Calu3 (cell line): ENCODE data around the gene ZNF768. TPM values are rescaled to one million over a fixed set of nuclear protein-coding genes. Genes with fewer than 3 reads are reported as not detected.

Experiments used
- BruUV-seq: library from RNA; stranded (reverse); fragments of 400-500 nt; replicated peaks from 2 replicates; lab custom pipeline; 2021; lab: Mats Ljungman, UMichigan
- CTCF ChIA-PET: fragments of 300-600 bp; sonication (Branson Sonifier 250); formaldehyde crosslinking; loops from one replicate; lab custom pipeline; 2022; ENCODE audit warnings: antibody characterized with exemption; lab: Charles Lee
- DNase-seq: peaks from one replicate; pipeline ENCODE4 v3.0.0; 2022
- H3K27ac Mint-ChIP-seq: one replicate; pipeline ENCODE4 v1.8.0; 2022; ENCODE audit warnings: mixed read lengths; ENCODE audit not compliant: unreplicated experiment
- H3K27me3 Mint-ChIP-seq: one replicate; pipeline ENCODE4 v1.8.0; 2022; ENCODE audit warnings: mixed read lengths; ENCODE audit not compliant: unreplicated experiment
- H3K36me3 Mint-ChIP-seq: one replicate; pipeline ENCODE4 v1.8.0; 2022; ENCODE audit warnings: mild to moderate bottlenecking, moderate library complexity, mixed read lengths; ENCODE audit not compliant: insufficient read depth, unreplicated experiment
- H3K4me1 Mint-ChIP-seq: one replicate; pipeline ENCODE4 v1.8.0; 2022; ENCODE audit warnings: mild to moderate bottlenecking, low read depth, mixed read lengths; ENCODE audit not compliant: unreplicated experiment
- H3K4me3 Mint-ChIP-seq: one replicate; pipeline ENCODE4 v1.8.0; 2022; ENCODE audit warnings: mild to moderate bottlenecking, low read depth, moderate library complexity, mixed read lengths; ENCODE audit not compliant: unreplicated experiment
- H3K9me3 Mint-ChIP-seq: one replicate; pipeline ENCODE4 v1.8.0; 2022; ENCODE audit warnings: low read depth, mixed read lengths; ENCODE audit not compliant: unreplicated experiment
- CTCF ChIP-seq: fragments of 200-600 bp; IDR thresholded peaks from one replicate; pipeline ENCODE4 v1.8.0; 2022; ENCODE audit warnings: antibody characterized with exemption; ENCODE audit not compliant: unreplicated experiment
- intact Hi-C: fragments of 100-400 bp; cut with micrococcal nuclease; formaldehyde crosslinking; loops from one replicate; pipeline ENCODE4 v1.10.0; 2022; ENCODE audit not compliant: unreplicated experiment
- total RNA-seq: library from RNA; stranded (reverse); gene quantifications from 2 replicates; pipeline ENCODE4 v1.2.3, GENCODE V29; 2022

ZNF768 gene
- total RNA-seq, 1 experiment from 2014 or later: 40.8 TPM

DNA sequence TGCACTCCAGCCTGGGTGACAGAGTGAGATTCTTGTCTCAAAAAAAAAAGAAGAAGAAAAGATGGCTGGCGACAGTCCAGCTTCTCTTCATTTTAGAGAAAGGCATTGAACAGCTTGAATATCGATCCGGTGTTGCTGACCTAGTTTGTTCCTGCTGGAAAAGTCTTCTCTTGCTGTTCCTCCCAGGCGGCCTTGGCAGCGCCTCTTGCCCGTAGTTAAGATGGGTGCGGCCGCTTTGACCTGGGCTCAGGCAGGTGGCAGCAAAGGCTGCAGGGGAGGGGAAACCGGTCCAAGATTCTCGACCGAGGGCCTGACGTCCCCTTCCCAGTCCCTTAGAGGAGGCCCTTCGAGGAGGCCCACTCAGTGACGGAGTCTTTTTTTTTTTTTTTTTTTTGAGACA is 35.7 kb upstream of the ZNF768 start:
- no TSS peak for BruUV-seq
- Mint-ChIP-seq H3K4me3 (peak overlapping the region; percentile 89), H3K9me3 (no peaks in the 10 kb centered on the region), H3K27me3 (peaks cover 11% of the 10 kb centered on the region), H3K36me3 (peaks cover 34% of the 10 kb centered on the region), H3K27ac (peak overlapping the region; percentile 79), H3K4me1 (peaks cover 30% of the 10 kb centered on the region)
- intact Hi-C loops: no loop called here
- peak; percentile 65 for DNase-seq
- no peak for TF ChIP-seq CTCF
- CTCF ChIA-PET: interaction anchor here (1.0 to 2.1 kb wide), 4 partner anchors 9 to 153 kb away, joined by 3 to 12 read pairs (median 7); partner anchors contain the start of genes DCTPP1 and ZNF688

DNA sequence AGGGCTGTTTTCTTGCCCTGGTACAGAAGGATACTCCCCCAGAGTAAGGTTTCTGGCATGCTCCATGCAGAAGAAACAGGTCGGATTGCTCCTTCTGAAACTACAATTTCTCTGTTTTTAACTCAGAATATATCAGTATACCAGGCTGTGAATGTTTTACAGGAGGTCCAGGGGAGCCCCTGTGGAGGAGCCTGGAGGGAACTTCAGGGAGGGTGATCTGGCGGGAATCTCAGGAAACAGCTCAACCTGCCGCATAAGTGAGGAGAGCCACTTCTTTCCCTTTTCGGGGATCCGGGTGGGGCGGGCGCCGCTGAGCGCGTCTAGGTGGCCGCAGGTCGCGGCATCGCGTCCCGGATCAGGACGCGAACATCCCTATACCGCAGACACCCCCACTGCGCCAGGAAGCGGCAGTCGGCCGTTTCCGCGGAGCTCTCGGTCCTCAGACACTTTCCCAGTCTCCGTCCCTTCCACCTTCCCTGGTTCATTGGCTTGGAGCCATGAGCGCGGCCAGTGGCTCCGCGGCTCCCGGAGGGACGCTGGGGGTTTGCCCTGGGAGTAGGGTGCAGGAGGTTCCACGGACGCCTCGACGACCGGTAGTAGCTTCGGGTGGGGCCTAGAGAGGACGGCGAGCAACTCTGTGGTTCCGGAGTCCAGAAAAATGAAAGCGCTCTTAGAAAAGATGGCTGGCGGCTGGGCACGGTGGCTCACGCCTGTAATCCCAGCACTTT is 34.9 kb upstream of the ZNF768 start:
- H3K9me3 Mint-ChIP-seq: no peaks in the 10 kb centered on the region
- no peak for TF ChIP-seq CTCF
- H3K4me1 Mint-ChIP-seq: peaks cover 22% of the 10 kb centered on the region
- no TSS peak for BruUV-seq
- H3K27ac Mint-ChIP-seq: peak overlapping the region; percentile 79
- intact Hi-C loops: no loop called here
- peak overlapping the region; percentile 89 for H3K4me3 Mint-ChIP-seq
- DNase-seq: peak; percentile 59
- peaks cover 7% of the 10 kb centered on the region for H3K27me3 Mint-ChIP-seq
- CTCF ChIA-PET: interaction anchor here (0.6 to 2.1 kb wide), 6 partner anchors 10 to 152 kb away, joined by 3 to 12 read pairs (median 3); partner anchors contain the start of genes DCTPP1 and ZNF688
- H3K36me3 Mint-ChIP-seq: peaks cover 40% of the 10 kb centered on the region

DNA sequence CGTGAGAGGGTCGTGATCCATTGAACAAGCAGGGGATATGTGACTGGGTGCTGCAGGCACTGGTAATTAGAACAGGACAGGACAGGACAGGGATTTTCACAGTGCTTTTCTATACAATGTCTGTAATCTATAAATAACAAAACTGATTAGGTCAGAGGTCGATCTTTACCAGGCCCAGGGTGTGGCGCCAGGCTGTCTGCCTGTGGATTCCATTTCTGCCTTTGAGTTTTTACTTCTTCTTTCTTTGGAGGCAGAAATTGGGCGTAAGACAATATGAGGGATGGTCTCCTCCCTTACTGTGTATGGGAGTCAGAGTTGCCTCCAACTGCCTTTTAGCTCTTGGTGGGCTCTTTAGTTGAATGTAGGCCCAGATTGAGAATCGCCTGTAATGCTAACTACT is 33.3 kb upstream of the ZNF768 start:
- H3K4me1 Mint-ChIP-seq: peaks cover 20% of the 10 kb centered on the region
- no peak for TF ChIP-seq CTCF
- intact Hi-C loops: no loop called here
- CTCF ChIA-PET: interaction anchor here (1.9 kb wide), 1 partner anchor 18 kb away, joined by 7 read pairs; no protein-coding TSS in a partner anchor
- no peak overlapping the region for H3K27ac Mint-ChIP-seq
- no peaks in the 10 kb centered on the region for H3K27me3 Mint-ChIP-seq
- BruUV-seq: no TSS peak
- peak overlapping the region; percentile 90 for H3K4me3 Mint-ChIP-seq
- DNase-seq: no peak
- H3K36me3 Mint-ChIP-seq: peaks cover 54% of the 10 kb centered on the region
- no peaks in the 10 kb centered on the region for H3K9me3 Mint-ChIP-seq

- no peak for TF ChIP-seq CTCF
- Mint-ChIP-seq H3K4me1 (peaks cover 20% of the 10 kb centered on the region), H3K9me3 (no peaks in the 10 kb centered on the region), H3K4me3 (peak overlapping the region; percentile 90), H3K27ac (peak overlapping the region; percentile 79), H3K27me3 (no peaks in the 10 kb centered on the region), H3K36me3 (peaks cover 60% of the 10 kb centered on the region)
- DNase-seq: no peak
- no TSS peak for BruUV-seq
- intact Hi-C loops: loop anchor here (1.0 kb wide), 1 partner anchor 12 kb away; the partner anchor contains the start of gene ZNF688
- CTCF ChIA-PET: interaction anchor here (0.5 to 1.9 kb wide), 14 partner anchors 12 to 650 kb away, joined by 3 to 23 read pairs (median 4); partner anchors contain the start of genes DCTPP1, ZNF48, ZNF688 and ZNF689
These were observed 32.5 kb upstream of the ZNF768 start for GRCh38 chr16:30558789-30559377.
